ENCODE data around the gene GYS2.

The GYS2 gene

DNA sequence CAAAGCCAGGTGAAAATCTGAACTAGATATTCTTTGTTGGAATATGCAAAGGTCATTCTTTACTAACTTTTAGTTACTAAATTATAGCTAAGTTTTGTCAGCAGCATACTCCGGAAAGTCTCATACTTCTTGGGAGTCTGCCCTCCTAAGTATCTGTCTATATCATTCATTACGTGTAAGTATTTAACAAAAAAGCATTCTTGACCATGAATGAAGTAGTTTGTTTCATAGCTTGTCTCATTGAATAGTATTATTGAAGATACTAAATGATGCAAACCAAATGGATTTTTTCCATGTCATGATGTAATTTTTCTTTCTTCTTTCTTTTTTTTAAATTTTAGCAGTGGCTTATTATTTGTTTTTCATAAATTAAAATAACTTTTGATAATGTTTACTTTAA is 88.4 kb downstream of the GYS2 start:
- TF ChIP-seq FOXP2 (optimal IDR thresholded peaks at IDR 0.05; ENCODE audit: borderline replicate concordance, extremely low read depth, extremely low read length, insufficient read depth) (no peak), REST (IDR thresholded peaks at IDR 0.05; ENCODE audit: insufficient read depth in 1 of 2, low read depth in 2 of 2, low read length in 2 of 2) (no peak), POLR2AphosphoS5 (IDR thresholded peaks at IDR 0.05; ENCODE audit: low read depth, low read length) (no peak), SIN3A (IDR thresholded peaks at IDR 0.05; ENCODE audit: borderline replicate concordance, insufficient read depth, low read length) (no peak), TAF1 (IDR thresholded peaks at IDR 0.05; ENCODE audit: borderline replicate concordance, insufficient read depth, low read length) (no peak)

- TF ChIP-seq FOXP2 (optimal IDR thresholded peaks at IDR 0.05; ENCODE audit: borderline replicate concordance, extremely low read depth, extremely low read length, insufficient read depth) = no peak
Observed at GRCh38 chr12:21509768-21510167, 94.9 kb downstream of the GYS2 start.

DNA sequence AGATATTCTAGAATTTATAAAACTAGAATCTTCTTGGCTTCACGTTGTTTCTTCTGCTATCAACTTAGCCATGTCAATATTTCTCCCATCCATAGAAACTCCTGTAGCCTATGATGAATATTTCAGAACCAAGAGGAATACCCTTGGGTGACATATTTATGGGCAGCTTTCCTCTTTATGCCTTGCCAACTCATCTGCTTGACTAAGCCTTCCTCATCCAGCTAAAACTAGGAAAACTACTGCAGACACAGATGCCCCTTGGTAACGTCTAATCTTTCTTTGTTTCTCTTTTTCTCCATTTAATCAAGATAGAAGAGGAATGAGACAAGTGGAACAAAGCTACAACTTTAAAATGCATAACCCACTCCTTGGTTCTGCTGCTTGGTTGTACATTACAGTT is 96.8 kb downstream of the GYS2 start:
- TF ChIP-seq SIN3A (IDR thresholded peaks at IDR 0.05; ENCODE audit: borderline replicate concordance, insufficient read depth, low read length) (no peak), TAF1 (IDR thresholded peaks at IDR 0.05; ENCODE audit: borderline replicate concordance, insufficient read depth, low read length) (no peak), FOXP2 (optimal IDR thresholded peaks at IDR 0.05; ENCODE audit: borderline replicate concordance, extremely low read depth, extremely low read length, insufficient read depth) (no peak), REST (IDR thresholded peaks at IDR 0.05; ENCODE audit: insufficient read depth in 1 of 2, low read depth in 2 of 2, low read length in 2 of 2) (no peak), POLR2AphosphoS5 (IDR thresholded peaks at IDR 0.05; ENCODE audit: low read depth, low read length) (no peak)

- TF ChIP-seq TAF1 (IDR thresholded peaks at IDR 0.05; ENCODE audit: borderline replicate concordance, insufficient read depth, low read length) = no peak
- no peak for TF ChIP-seq POLR2AphosphoS5 (IDR thresholded peaks at IDR 0.05; ENCODE audit: low read depth, low read length)
- TF ChIP-seq FOXP2 (optimal IDR thresholded peaks at IDR 0.05; ENCODE audit: borderline replicate concordance, extremely low read depth, extremely low read length, insufficient read depth) = no peak
- no peak for TF ChIP-seq SIN3A (IDR thresholded peaks at IDR 0.05; ENCODE audit: borderline replicate concordance, insufficient read depth, low read length)
- TF ChIP-seq REST (IDR thresholded peaks at IDR 0.05; ENCODE audit: insufficient read depth in 1 of 2, low read depth in 2 of 2, low read length in 2 of 2) = no peak
Observed at GRCh38 chr12:21505888-21506287, 98.8 kb downstream of the GYS2 start.

GRCh38 chr12:21502872-21503271 is 101.8 kb downstream of the GYS2 start:
- TF ChIP-seq FOXP2 (optimal IDR thresholded peaks at IDR 0.05; ENCODE audit: borderline replicate concordance, extremely low read depth, extremely low read length, insufficient read depth) = no peak
- no peak for TF ChIP-seq TAF1 (IDR thresholded peaks at IDR 0.05; ENCODE audit: borderline replicate concordance, insufficient read depth, low read length)
- TF ChIP-seq SIN3A (IDR thresholded peaks at IDR 0.05; ENCODE audit: borderline replicate concordance, insufficient read depth, low read length) = no peak
- TF ChIP-seq POLR2AphosphoS5 (IDR thresholded peaks at IDR 0.05; ENCODE audit: low read depth, low read length) = no peak
- TF ChIP-seq REST (IDR thresholded peaks at IDR 0.05; ENCODE audit: insufficient read depth in 1 of 2, low read depth in 2 of 2, low read length in 2 of 2) = no peak

All from PFSK-1 (cell line).